ENCODE results near the gene HS1BP3.

HS1BP3 gene

DNA sequence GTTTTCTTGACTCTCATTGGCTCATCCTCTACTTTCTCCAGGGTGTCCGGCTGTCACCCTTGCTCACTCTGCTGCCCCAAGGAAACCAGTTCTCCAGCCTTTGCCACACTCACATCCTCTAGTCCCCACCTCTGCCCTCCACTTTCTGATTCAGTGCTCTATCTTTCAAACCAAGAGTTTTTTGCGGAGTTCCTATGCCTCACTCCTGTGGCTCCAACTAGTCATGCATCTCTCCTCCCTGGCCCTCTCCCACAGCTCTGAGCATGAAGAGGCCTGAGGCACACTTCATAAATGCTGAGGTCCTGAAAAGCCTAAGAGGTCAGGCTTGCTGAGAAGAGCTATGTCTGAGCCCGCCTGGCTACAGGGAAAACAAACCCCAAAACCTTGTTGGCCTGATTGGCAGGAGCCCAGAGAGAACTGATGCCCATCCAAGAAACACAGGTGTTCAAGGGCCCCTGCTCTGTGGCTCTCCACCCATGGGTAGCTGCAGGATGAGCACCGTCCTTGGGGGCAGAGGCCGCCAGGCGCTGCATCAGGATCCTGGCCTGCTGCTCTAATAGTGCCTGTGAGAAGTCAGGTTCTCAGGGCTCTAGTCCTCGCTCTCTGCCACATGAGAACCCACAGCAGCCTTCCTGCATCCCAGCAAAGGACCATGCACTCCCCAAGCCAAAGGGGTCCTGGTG, 42.1 kb downstream of the HS1BP3 start:
- no peak overlapping the region for H3K27ac ChIP-seq (ENCODE audit: low read length)
- no peaks in the 10 kb centered on the region; the same call in 1 of the 2 replicates for H3K9me3 ChIP-seq (ENCODE audit: insufficient read depth, low read depth, low read length)
- no peak overlapping the region for H3K4me3 ChIP-seq (ENCODE audit: low read length)
- H3K4me1 ChIP-seq (ENCODE audit: insufficient read depth, low read length), result peaks cover under 1% of the 10 kb centered on the region; the same call in 1 of the 2 replicates
- H3K27me3 ChIP-seq (ENCODE audit: insufficient read depth, low read length), result no peaks in the 10 kb centered on the region; the same call in 1 of the 2 replicates
- H3K36me3 ChIP-seq (ENCODE audit: insufficient read depth, low read depth, low read length), result no peaks in the 10 kb centered on the region
- H3K9ac ChIP-seq (ENCODE audit: low read depth, low read length), result no peak overlapping the region

DNA sequence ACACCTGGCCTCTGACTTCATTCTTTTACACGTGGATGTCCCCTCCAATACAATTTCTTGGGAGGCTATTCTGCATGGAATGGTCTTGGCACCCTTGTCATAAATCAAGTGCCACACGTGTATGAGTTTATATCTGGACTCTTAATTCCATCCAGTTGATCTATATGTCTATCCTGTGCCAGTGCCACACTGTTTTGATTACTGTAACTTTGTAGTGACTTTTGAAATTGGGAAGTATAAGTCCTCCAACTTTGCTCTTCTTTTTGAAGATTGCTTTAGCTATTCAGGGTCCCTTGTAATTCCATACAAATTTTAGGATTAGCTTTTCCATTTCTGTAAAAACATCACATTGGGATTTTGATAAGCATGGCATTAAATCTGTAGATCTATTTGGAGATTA, 43.5 kb downstream of the HS1BP3 start:
- Histone ChIP-seq H3K9me3 (ENCODE audit: insufficient read depth, low read depth, low read length) (no peaks in the 10 kb centered on the region; the same call in 1 of the 2 replicates), H3K4me3 (ENCODE audit: low read length) (no peak overlapping the region), H3K27me3 (ENCODE audit: insufficient read depth, low read length) (no peaks in the 10 kb centered on the region), H3K36me3 (ENCODE audit: insufficient read depth, low read depth, low read length) (no peaks in the 10 kb centered on the region), H3K9ac (ENCODE audit: low read depth, low read length) (no peak overlapping the region), H3K27ac (ENCODE audit: low read length) (no peak overlapping the region), H3K4me1 (ENCODE audit: insufficient read depth, low read length) (no peaks in the 10 kb centered on the region)

DNA sequence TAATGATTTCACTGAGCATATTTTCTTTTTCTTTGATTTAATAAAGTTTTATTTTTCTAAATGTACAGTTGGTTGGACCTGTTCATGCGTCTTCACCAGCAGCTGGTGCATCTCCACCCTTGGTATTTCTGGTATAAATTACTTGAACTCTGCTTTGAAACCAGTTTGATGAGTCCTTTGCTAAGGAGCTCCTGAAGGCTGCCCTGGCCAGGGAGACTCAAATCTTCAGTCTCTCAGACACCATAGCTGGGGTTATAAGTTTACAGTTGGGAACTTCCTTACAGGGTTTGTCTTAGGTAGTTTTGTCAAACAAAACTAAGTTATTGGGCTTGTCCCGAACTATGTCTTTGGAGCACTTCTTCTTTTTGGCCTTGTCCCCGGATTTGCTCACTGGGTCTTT, 44.7 kb downstream of the HS1BP3 start:
- Histone ChIP-seq H3K27me3 (ENCODE audit: insufficient read depth, low read length) (no peaks in the 10 kb centered on the region), H3K27ac (ENCODE audit: low read length) (no peak overlapping the region), H3K9ac (ENCODE audit: low read depth, low read length) (no peak overlapping the region)

DNA sequence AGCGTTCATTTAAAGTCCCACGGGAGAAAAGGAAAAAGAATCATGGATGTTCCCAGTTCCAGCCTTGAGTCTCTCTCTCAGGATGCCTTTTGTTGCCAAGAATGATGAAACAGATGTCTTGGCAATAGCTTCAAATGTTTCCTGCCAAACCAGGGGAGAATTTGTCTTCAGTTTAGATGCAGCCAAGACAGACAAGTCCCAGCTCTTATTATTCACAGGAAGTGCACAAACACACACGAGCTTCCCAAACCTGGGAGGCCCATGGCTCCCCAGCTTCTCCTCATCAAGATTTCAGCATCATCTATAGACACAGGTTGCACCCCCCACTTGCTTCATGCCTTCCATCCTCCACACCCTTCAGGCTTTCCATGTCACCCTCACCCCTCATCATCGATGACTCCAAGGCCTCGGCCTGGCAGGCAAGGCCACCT, 45.9 kb downstream of the HS1BP3 start:
- Histone ChIP-seq H3K27me3 (ENCODE audit: insufficient read depth, low read length) (no peaks in the 10 kb centered on the region), H3K36me3 (ENCODE audit: insufficient read depth, low read depth, low read length) (no peaks in the 10 kb centered on the region), H3K27ac (ENCODE audit: low read length) (no peak overlapping the region), H3K4me3 (ENCODE audit: low read length) (no peak overlapping the region), H3K9ac (ENCODE audit: low read depth, low read length) (no peak overlapping the region), H3K4me1 (ENCODE audit: insufficient read depth, low read length) (no peaks in the 10 kb centered on the region), H3K9me3 (ENCODE audit: insufficient read depth, low read depth, low read length) (no peaks in the 10 kb centered on the region; the same call in 1 of the 2 replicates)

More for the DNA sequence above, 44.7 kb downstream of the HS1BP3 start:
- H3K4me3 ChIP-seq (ENCODE audit: low read length), result no peak overlapping the region
- H3K9me3 ChIP-seq (ENCODE audit: insufficient read depth, low read depth, low read length), result no peaks in the 10 kb centered on the region; the same call in 1 of the 2 replicates
- no peaks in the 10 kb centered on the region for H3K36me3 ChIP-seq (ENCODE audit: insufficient read depth, low read depth, low read length)
- H3K4me1 ChIP-seq (ENCODE audit: insufficient read depth, low read length), result no peaks in the 10 kb centered on the region

DNA sequence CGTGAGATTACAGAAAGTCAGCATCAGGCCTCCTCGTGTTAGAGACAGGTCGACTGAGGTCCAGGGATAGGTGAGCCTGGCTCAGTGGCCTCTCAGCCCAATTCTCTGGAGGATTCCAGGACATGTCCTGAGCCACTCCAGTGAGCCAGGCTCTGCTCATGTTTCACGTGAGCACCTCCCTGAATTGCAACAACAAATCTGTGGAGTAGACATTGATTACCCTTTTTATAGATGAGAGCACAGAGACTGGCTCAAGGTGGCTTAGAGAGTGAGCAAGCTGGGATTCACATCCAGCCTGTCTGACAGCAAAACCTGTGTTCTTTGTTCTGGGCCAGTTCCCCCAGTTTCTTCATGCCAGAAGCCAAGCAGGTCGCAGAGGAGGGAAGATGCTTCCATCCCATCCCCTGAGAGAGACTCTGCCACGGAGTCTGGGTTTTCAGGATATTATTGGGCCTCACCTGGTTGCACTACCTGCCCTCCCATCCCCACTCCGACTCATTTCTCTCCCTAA, 46.4 kb downstream of the HS1BP3 start:
- H3K36me3 ChIP-seq (ENCODE audit: insufficient read depth, low read depth, low read length), result no peaks in the 10 kb centered on the region
- no peak overlapping the region for H3K27ac ChIP-seq (ENCODE audit: low read length)
- H3K4me1 ChIP-seq (ENCODE audit: insufficient read depth, low read length), result no peaks in the 10 kb centered on the region
- H3K27me3 ChIP-seq (ENCODE audit: insufficient read depth, low read length), result no peaks in the 10 kb centered on the region
- no peaks in the 10 kb centered on the region; the same call in 1 of the 2 replicates for H3K9me3 ChIP-seq (ENCODE audit: insufficient read depth, low read depth, low read length)
- H3K9ac ChIP-seq (ENCODE audit: low read depth, low read length), result no peak overlapping the region
- H3K4me3 ChIP-seq (ENCODE audit: low read length), result no peak overlapping the region

DNA sequence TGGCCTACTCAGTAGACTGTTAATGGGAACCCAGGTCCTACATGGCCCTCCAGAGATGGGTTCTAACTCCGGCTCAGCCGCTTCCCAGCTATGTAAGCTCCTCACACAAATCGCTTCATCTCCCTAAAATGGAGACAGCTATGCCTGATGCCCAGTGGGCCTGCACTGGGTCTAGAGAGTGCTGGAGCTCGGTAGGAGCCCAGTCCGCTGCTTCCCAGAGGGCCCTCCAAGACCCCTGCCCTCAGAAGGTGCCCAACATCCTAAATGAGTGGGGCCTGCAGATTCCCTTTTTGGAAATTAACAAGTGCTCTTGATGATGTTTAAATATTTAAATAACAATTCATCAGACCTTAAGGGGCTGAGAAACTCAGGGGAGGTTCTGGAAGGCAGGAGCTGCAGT, 47.1 kb downstream of the HS1BP3 start:
- Histone ChIP-seq H3K27me3 (ENCODE audit: insufficient read depth, low read length) (no peaks in the 10 kb centered on the region), H3K4me1 (ENCODE audit: insufficient read depth, low read length) (no peaks in the 10 kb centered on the region), H3K9ac (ENCODE audit: low read depth, low read length) (no peak overlapping the region), H3K9me3 (ENCODE audit: insufficient read depth, low read depth, low read length) (no peaks in the 10 kb centered on the region; the same call in 1 of the 2 replicates), H3K4me3 (ENCODE audit: low read length) (no peak overlapping the region), H3K27ac (ENCODE audit: low read length) (no peak overlapping the region), H3K36me3 (ENCODE audit: insufficient read depth, low read depth, low read length) (no peaks in the 10 kb centered on the region)

DNA sequence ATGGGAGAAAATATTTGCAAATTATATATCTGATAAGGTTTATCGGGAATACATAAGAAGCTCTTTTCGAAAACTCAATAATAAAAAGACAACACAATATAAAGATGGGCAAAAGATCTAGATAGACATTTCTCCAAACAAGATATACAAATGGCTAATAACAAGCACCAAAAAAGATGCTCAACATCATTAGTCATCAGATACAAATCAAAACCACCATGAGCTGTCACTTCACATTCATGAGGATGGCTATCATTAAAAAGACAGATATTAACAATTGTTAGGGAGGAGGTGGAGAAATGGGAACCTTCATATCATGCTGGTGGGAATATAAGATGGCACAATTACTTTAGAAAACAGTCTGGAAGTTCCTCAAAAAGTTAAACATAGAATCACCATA, 48.1 kb downstream of the HS1BP3 start:
- no peak overlapping the region for H3K9ac ChIP-seq (ENCODE audit: low read depth, low read length)
- H3K4me3 ChIP-seq (ENCODE audit: low read length), result no peak overlapping the region

DNA sequence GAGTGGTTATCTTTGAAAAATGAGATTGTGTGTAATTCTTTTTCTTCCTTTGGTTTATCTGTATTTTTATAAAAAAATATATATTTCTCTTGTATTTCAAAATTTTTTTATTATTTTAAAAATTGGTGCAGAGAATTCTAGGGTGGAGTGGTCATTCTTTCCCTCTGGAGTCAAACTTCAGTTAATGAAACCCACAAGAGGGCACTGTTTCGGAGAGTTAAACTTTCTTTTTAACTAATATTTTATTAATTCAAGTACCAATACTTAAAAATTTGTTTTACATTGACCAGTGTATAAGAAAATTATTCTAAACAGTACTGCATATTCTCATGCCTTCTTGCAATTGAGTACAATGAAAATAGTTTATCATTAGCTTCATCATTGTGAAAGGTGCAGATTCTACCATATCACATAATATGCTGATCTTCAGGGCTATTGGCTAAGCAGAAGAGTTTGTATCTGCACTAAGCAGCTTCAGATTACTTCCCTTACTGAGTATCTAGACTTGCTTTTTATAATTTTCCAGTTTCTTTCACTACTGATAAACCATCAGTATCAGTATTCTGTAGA, 50.1 kb downstream of the HS1BP3 start:
- H3K9me3 ChIP-seq (ENCODE audit: insufficient read depth, low read depth, low read length), result no peaks in the 10 kb centered on the region
- H3K4me3 ChIP-seq (ENCODE audit: low read length), result no peak overlapping the region
- no peak overlapping the region for H3K9ac ChIP-seq (ENCODE audit: low read depth, low read length)
- no peaks in the 10 kb centered on the region for H3K27me3 ChIP-seq (ENCODE audit: insufficient read depth, low read length)
- no peak overlapping the region for H3K27ac ChIP-seq (ENCODE audit: low read length)
- H3K36me3 ChIP-seq (ENCODE audit: insufficient read depth, low read depth, low read length), result no peaks in the 10 kb centered on the region
- H3K4me1 ChIP-seq (ENCODE audit: insufficient read depth, low read length), result peaks cover 4% of the 10 kb centered on the region; the same call in 1 of the 2 replicates

More for the DNA sequence above, 48.1 kb downstream of the HS1BP3 start:
- Histone ChIP-seq H3K27ac (ENCODE audit: low read length) (no peak overlapping the region), H3K36me3 (ENCODE audit: insufficient read depth, low read depth, low read length) (no peaks in the 10 kb centered on the region), H3K27me3 (ENCODE audit: insufficient read depth, low read length) (no peaks in the 10 kb centered on the region), H3K4me1 (ENCODE audit: insufficient read depth, low read length) (no peaks in the 10 kb centered on the region), H3K9me3 (ENCODE audit: insufficient read depth, low read depth, low read length) (no peaks in the 10 kb centered on the region; the same call in 1 of the 2 replicates)

DNA sequence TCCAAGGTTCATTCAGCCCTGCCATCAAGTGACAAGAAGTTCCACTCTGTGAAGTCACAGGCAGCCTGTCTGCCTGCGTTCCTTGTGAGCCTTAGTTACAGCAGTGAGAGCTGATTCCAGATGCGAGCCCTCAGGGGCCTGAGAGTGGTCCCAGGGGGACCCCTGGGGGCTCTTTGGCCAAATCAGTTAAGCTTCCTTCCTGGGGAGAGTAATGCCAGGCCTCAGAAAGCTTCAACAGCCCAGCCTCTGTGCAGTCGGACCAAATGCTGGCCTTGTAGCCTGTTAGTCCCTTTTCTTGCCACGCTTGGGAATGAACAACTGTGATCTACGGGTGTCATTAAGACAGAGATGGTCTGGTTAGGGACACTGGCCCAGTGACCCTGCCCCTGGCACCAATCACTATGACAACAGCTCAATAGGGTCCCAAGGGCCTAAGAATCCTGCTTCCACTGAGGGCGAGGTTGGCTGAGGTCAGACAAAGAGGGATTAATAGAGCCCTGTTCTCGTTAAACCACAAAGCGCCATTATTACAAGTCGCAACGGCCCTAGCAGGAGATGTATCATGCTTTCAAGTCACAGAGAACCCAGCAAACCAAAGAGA, 50.9 kb downstream of the HS1BP3 start:
- Histone ChIP-seq H3K9ac (ENCODE audit: low read depth, low read length) (no peak overlapping the region), H3K27me3 (ENCODE audit: insufficient read depth, low read length) (no peaks in the 10 kb centered on the region), H3K27ac (ENCODE audit: low read length) (no peak overlapping the region), H3K4me1 (ENCODE audit: insufficient read depth, low read length) (peaks cover 11% of the 10 kb centered on the region; the same call in 1 of the 2 replicates), H3K4me3 (ENCODE audit: low read length) (no peak overlapping the region), H3K36me3 (ENCODE audit: insufficient read depth, low read depth, low read length) (no peaks in the 10 kb centered on the region), H3K9me3 (ENCODE audit: insufficient read depth, low read depth, low read length) (no peaks in the 10 kb centered on the region)

DNA sequence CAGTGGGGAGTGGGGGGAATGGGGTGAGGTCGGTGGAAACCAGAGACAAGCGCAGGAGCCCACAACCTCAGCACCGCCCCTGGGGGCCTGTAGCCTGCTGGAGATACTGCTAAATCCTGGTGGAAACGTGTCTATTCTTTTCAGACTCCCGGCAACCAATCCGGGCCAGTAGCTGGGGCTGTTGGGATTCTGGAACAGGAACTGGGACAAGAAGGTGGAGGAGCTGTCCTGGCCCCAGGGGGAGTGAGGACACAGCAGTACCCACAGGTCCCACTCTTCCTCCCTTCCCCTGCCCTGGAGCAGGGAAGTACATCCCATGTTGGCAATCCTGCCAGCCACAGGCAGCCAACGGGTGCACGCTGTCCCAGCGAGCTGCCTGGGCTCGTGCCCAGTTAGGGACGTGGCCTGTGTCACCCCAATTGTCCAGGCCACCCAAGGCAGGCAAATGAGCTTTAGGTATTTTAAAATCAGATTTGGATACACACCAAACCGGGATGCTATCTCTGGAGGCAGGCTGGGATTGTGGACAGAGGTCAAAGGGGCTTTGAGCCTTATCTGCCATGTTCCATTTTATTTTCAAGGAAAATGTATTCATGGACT, 51.8 kb downstream of the HS1BP3 start:
- Histone ChIP-seq H3K36me3 (ENCODE audit: insufficient read depth, low read depth, low read length) (no peaks in the 10 kb centered on the region), H3K4me3 (ENCODE audit: low read length) (no peak overlapping the region), H3K27me3 (ENCODE audit: insufficient read depth, low read length) (no peaks in the 10 kb centered on the region), H3K9me3 (ENCODE audit: insufficient read depth, low read depth, low read length) (no peaks in the 10 kb centered on the region), H3K27ac (ENCODE audit: low read length) (no peak overlapping the region), H3K4me1 (ENCODE audit: insufficient read depth, low read length) (peaks cover 11% of the 10 kb centered on the region; the same call in 1 of the 2 replicates), H3K9ac (ENCODE audit: low read depth, low read length) (no peak overlapping the region)

DNA sequence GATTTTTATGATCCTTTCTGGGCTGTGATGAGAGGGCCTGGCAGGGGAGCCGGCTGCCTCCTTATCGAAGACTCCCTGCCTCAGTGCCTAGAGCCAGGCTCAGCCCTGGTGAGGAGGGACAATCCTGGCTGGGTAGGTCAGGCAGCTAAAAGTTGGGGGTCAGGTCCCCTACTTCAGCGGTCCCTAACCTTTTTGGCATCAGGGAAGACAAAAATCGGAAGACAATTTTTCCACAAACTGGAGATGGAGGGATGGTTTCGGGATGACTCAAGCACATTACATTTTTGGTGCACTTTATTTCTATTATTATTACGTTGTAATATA, 53.1 kb downstream of the HS1BP3 start:
- no peaks in the 10 kb centered on the region for H3K36me3 ChIP-seq (ENCODE audit: insufficient read depth, low read depth, low read length)
- no peak overlapping the region for H3K9ac ChIP-seq (ENCODE audit: low read depth, low read length)
- H3K4me1 ChIP-seq (ENCODE audit: insufficient read depth, low read length), result peaks cover 11% of the 10 kb centered on the region; the same call in 1 of the 2 replicates
- H3K9me3 ChIP-seq (ENCODE audit: insufficient read depth, low read depth, low read length), result no peaks in the 10 kb centered on the region
- no peak overlapping the region for H3K27ac ChIP-seq (ENCODE audit: low read length)
- no peak overlapping the region for H3K4me3 ChIP-seq (ENCODE audit: low read length)
- no peaks in the 10 kb centered on the region for H3K27me3 ChIP-seq (ENCODE audit: insufficient read depth, low read length)
